ENCODE results near the gene FGF8.
A peak's percentile ranks its signal among the peaks of the same experiment; 100 is the strongest.

Gene FGF8

GRCh38 chr10:101782811-101783735, 7.2 kb upstream of the FGF8 start, which contains the start of gene NPM3:
Gene NPM3, minus strand, starts transcription at chr10:101783446. Its CDS starts 56 bp downstream, at chr10:101783390.
- H3K4me3 ChIP-seq (ENCODE audit: control insufficient read depth, low read depth, low read length): peak within 1 kb of the TSS; percentile 88
- peak; percentile 11 for DNase-seq (ENCODE audit: low read depth)
- TF ChIP-seq CTCF (IDR thresholded peaks at IDR 0.05; ENCODE audit: control insufficient read depth, insufficient read depth, low read depth, low read length, missing control alignments): no peak

GRCh38 chr10:101781984-101782810, 6.3 kb upstream of the FGF8 start:
- DNase-seq (ENCODE audit: low read depth): no peak
- H3K4me3 ChIP-seq (ENCODE audit: control insufficient read depth, low read depth, low read length): peak overlapping the region; percentile 88
- TF ChIP-seq CTCF (IDR thresholded peaks at IDR 0.05; ENCODE audit: control insufficient read depth, insufficient read depth, low read depth, low read length, missing control alignments): no peak

- no peak for DNase-seq (ENCODE audit: low read depth)
- no peak for TF ChIP-seq CTCF (IDR thresholded peaks at IDR 0.05; ENCODE audit: control insufficient read depth, insufficient read depth, low read depth, low read length, missing control alignments)
- no peak overlapping the region for H3K4me3 ChIP-seq (ENCODE audit: control insufficient read depth, low read depth, low read length)
Observed at GRCh38 chr10:101781655-101781983, 5.7 kb upstream of the FGF8 start.

GRCh38 chr10:101780818-101781654, 5.1 kb upstream of the FGF8 start:
- TF ChIP-seq CTCF (IDR thresholded peaks at IDR 0.05; ENCODE audit: control insufficient read depth, insufficient read depth, low read depth, low read length, missing control alignments): peak; percentile 96
- H3K4me3 ChIP-seq (ENCODE audit: control insufficient read depth, low read depth, low read length): no peak overlapping the region
- no peak for DNase-seq (ENCODE audit: low read depth)

GRCh38 chr10:101780187-101780817, 4.4 kb upstream of the FGF8 start:
- peak overlapping the region; percentile 15 for H3K4me3 ChIP-seq (ENCODE audit: control insufficient read depth, low read depth, low read length)
- DNase-seq (ENCODE audit: low read depth): no peak

More at GRCh38 chr10:101780187-101780817, 4.4 kb upstream of the FGF8 start:
- no peak for TF ChIP-seq CTCF (IDR thresholded peaks at IDR 0.05; ENCODE audit: control insufficient read depth, insufficient read depth, low read depth, low read length, missing control alignments)
